Ishikawa (cell line): ENCODE data around the gene ZNF578.

Experiments used
- CEBPB ChIP-seq: IDR thresholded peaks from 2 replicates; pipeline ENCODE4 v1.6.1; 2012
- CREB1 ChIP-seq: IDR thresholded peaks from 2 replicates; pipeline ENCODE4 v1.6.1; 2012; ENCODE audit warnings: low read depth
- EGR1 ChIP-seq: IDR thresholded peaks from 2 replicates; pipeline ENCODE4 v1.6.1; 2012
- EP300 ChIP-seq: IDR thresholded peaks from 2 replicates; pipeline ENCODE4 v1.6.1; 2012; ENCODE audit warnings: borderline replicate concordance
- FOXM1 ChIP-seq: IDR thresholded peaks from 2 replicates; pipeline ENCODE4 v1.6.1; 2012; ENCODE audit warnings: low read depth, borderline replicate concordance
- MAX ChIP-seq: IDR thresholded peaks from 2 replicates; pipeline ENCODE4 v1.6.1; 2012
- NFIC ChIP-seq: IDR thresholded peaks from 2 replicates; pipeline ENCODE4 v1.6.1; 2012
- RAD21 ChIP-seq: IDR thresholded peaks from 2 replicates; pipeline ENCODE4 v1.6.1; 2012; ENCODE audit warnings: low read depth
- REST ChIP-seq: IDR thresholded peaks from 2 replicates; pipeline ENCODE4 v1.6.1; 2012; ENCODE audit warnings: low read depth, mild to moderate bottlenecking
- TAF1 ChIP-seq: IDR thresholded peaks from 2 replicates; pipeline ENCODE4 v1.6.1; 2012; ENCODE audit warnings: low read depth, mild to moderate bottlenecking
- TCF12 ChIP-seq: IDR thresholded peaks from 2 replicates; pipeline ENCODE4 v1.6.1; 2012; ENCODE audit warnings: low read depth
- TEAD4 ChIP-seq: IDR thresholded peaks from 2 replicates; pipeline ENCODE4 v1.6.1; 2012
- USF1 ChIP-seq: IDR thresholded peaks from 2 replicates; pipeline ENCODE4 v1.6.1; 2012
- YY1 ChIP-seq: IDR thresholded peaks from 2 replicates; pipeline ENCODE4 v1.6.1; 2012; ENCODE audit warnings: low read depth
- ZBTB7A ChIP-seq: IDR thresholded peaks from 2 replicates; pipeline ENCODE4 v1.6.1; 2012; ENCODE audit warnings: low read depth

The ZNF578 gene

GRCh38 chr19:52527956-52528351, 74.6 kb downstream of the ZNF578 start:
- TF ChIP-seq RAD21 (no peak), MAX (no peak), CEBPB (no peak), TCF12 (no peak), EP300 (no peak), TAF1 (no peak), TEAD4 (no peak), ZBTB7A (0 out of 2 replicates have a peak, but pooled peaks have one; percentile 41)

GRCh38 chr19:52532480-52532879, 79.1 kb downstream of the ZNF578 start:
- TF ChIP-seq TEAD4 (no peak), EP300 (no peak), MAX (no peak), FOXM1 (no peak), REST (no peak), CEBPB (no peak), CREB1 (no peak), RAD21 (no peak), EGR1 (no peak)

- TF ChIP-seq CREB1, result no peak
- TF ChIP-seq FOXM1, result no peak
- TF ChIP-seq CEBPB, result no peak
- TF ChIP-seq USF1, result no peak
- TF ChIP-seq EP300, result no peak
- TF ChIP-seq EGR1, result no peak
Measured at GRCh38 chr19:52533901-52534300, 80.5 kb downstream of the ZNF578 start.

- TF ChIP-seq RAD21 (no peak), TAF1 (no peak), YY1 (no peak), ZBTB7A (no peak), USF1 (no peak), REST (no peak), NFIC (no peak)
Measured at GRCh38 chr19:52535771-52536447, 82.6 kb downstream of the ZNF578 start.

- no peak for TF ChIP-seq YY1
- TF ChIP-seq EGR1, result no peak
- TF ChIP-seq CREB1, result no peak
- no peak for TF ChIP-seq MAX
- no peak for TF ChIP-seq NFIC
- TF ChIP-seq REST, result no peak
- no peak for TF ChIP-seq USF1
- no peak for TF ChIP-seq EP300
- TF ChIP-seq TAF1, result no peak
- no peak for TF ChIP-seq TEAD4
- TF ChIP-seq ZBTB7A, result no peak
- TF ChIP-seq TCF12, result no peak
- no peak for TF ChIP-seq FOXM1
- TF ChIP-seq CEBPB, result no peak
- TF ChIP-seq RAD21, result no peak
Measured at GRCh38 chr19:52536448-52536800, 83.1 kb downstream of the ZNF578 start.
